Mammary epithelial cell (primary cell): Measurements from ENCODE around the gene ADCY9.

Source experiments
- EZH2 ChIP-seq: IDR thresholded peaks from 2 replicates; pipeline ENCODE4 v1.6.1; 2012; ENCODE audit warnings: low read length, inconsistent platforms, borderline replicate concordance
- TF ChIP-seq, protein P1 (sequence below), 2 donors: IDR thresholded peaks in 1 of 2; conservative IDR thresholded peaks in 1 of 2; 2 replicates each; pipeline ENCODE4 v1.5.1; 2011 to 2012; ENCODE audit warnings: inconsistent platforms in 2 of 2, low read length in 2 of 2, mild to moderate bottlenecking in 2 of 2, control low read depth in 1 of 2, low read depth in 1 of 2; ENCODE audit not compliant: insufficient read depth in 1 of 2; ENCODE audit errors: extremely low read depth in 1 of 2

DNA sequence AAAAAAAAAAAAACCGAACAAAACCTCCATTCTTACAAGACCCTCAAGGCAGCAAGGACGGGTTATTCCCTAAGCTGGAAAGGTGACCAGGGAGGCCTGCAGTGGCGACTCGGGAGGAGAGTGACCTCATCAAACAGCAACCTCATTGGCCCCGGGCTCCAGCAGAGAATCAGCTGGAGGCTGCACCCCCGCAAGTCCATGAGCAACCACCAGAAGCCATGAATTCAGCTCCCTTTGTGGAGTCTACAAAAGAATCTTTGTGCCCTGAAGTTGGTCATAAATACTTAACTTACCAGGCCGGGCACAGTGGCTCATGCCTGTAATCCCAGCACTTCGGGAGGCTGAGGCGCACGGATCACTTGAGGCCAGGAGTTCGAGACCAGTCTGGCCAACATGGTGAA lies 154.8 kb downstream of the ADCY9 start:
- TF ChIP-seq, protein P1, sequence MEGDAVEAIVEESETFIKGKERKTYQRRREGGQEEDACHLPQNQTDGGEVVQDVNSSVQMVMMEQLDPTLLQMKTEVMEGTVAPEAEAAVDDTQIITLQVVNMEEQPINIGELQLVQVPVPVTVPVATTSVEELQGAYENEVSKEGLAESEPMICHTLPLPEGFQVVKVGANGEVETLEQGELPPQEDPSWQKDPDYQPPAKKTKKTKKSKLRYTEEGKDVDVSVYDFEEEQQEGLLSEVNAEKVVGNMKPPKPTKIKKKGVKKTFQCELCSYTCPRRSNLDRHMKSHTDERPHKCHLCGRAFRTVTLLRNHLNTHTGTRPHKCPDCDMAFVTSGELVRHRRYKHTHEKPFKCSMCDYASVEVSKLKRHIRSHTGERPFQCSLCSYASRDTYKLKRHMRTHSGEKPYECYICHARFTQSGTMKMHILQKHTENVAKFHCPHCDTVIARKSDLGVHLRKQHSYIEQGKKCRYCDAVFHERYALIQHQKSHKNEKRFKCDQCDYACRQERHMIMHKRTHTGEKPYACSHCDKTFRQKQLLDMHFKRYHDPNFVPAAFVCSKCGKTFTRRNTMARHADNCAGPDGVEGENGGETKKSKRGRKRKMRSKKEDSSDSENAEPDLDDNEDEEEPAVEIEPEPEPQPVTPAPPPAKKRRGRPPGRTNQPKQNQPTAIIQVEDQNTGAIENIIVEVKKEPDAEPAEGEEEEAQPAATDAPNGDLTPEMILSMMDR (conservative IDR thresholded peaks at IDR 0.05 in 1 of 2, IDR thresholded peaks at IDR 0.05 in 1 of 2; ENCODE audit: extremely low read depth in 1 of 2, insufficient read depth in 1 of 2, low read depth in 1 of 2, low read length in 2 of 2) = no peak
- TF ChIP-seq EZH2 = no peak
